Activated CD4-positive, alpha-beta T cell treated with anti-CD3 and anti-CD28 coated beads, Interleukin-2, amount 50 U/mL, for 1 hour (primary cell): ENCODE data around the gene LATS2.

Source experiments
- DNase-seq: peaks from one replicate; pipeline ENCODE4 v3.0.0-alpha.2; 2020

Gene LATS2

DNA sequence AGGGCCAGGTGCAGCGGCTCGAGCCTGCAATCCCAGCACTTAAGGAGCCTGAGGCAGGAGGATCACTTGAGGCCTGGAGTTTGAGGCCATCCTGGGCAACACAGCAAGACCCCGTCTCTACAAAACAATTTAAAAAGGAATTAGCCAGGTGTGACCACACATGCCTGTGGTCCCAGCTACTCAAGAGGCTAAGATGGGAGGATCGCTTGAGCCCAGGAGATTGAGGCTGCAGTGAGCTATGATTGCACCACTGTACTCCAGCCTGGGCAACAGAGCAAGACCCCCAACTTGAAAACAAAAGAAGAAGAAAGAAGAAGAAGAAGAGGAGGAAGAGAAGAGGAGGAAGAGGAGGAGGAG is 47.7 kb downstream of the LATS2 start:
- no peak for DNase-seq

GRCh38 chr13:21012841-21013681 is 48.3 kb downstream of the LATS2 start:
- DNase-seq, result no peak

- no peak for DNase-seq
Measured at GRCh38 chr13:21012211-21012610, 49.2 kb downstream of the LATS2 start.

DNA sequence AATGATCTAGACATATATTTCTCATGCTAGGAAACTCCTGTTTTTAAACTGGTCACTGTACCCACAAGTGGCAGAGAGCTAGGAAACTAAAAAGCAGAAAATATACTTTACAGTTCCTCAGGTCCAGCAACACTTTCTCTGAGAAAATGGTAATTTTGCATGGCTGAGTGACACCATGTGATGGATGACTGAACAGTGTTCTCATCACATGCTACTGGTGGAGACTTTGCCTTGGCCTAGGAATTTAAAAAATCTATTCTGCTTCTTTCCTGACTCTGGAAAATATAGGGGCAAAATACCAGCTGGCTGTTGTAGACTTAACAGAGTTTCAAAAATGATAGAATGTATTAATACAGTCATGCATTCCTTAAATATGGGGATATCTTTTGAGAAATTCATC is 50.0 kb downstream of the LATS2 start:
- no peak for DNase-seq

- no peak for DNase-seq
Measured at GRCh38 chr13:21010621-21011020, 50.8 kb downstream of the LATS2 start.

GRCh38 chr13:21009036-21009435 is 52.4 kb downstream of the LATS2 start:
- DNase-seq, result no peak

DNA sequence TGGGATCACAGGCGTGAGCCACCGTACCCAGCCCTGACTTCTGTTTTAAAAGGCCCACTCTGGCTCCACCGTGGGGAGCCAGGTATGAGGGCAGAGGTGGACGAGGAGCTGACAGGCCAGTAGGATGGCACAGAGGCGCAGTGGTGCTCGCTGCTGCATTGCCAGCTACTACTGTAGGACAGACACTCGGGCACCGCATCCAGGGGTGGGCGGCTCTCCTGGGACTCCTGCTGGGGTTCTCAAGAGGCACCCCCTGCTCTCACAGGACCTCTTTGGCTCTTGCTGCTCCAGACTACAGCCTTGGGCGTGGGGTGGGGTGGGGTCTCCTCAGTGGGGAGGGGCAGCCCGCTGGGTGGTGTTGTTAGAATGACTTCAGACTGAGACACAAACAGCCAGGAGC is 53.4 kb downstream of the LATS2 start:
- no peak for DNase-seq

DNA sequence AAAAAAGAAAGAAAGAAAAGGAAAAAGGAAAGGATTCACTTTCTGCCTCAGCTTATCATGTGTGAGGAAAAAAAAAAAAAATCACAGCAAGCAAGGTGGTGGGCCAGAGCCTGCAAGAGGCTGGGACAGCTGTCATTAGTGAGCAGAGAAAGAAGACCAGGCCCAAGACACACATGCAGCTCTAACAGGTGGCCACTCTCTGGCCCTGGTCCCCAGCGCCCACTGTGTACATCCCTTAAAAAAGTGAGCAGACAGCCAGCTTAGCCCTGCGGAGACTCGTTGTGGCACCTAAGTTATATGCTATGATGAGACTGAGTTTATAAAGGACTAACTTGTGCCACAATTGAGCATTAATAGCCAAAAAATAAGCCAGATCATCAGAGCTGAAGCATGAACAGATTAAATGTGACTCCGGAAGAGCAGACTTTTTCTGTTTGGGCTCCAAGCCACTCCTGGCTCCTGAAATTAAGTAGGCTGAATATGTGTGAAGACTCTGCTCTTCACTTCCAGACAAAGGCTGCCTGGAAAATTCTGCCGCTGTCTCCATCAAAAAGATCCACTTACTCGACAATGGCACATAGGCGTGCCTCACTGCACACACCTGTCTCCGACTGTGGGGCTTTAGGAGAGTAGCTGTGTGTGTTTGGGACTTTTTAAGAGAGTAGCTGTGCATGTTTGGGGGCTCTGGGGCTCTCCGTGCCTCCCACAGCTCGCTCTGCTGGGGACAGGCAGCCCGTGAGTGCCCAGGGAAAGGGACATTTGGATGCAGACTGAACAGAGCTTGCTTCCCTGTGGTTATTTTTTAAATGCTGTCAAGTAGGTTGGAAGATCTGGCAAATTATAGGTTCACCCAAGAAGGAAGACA is 55.0 kb downstream of the LATS2 start:
- DNase-seq, result no peak

GRCh38 chr13:21005193-21005592 is 56.2 kb downstream of the LATS2 start:
- DNase-seq, result no peak

- no peak for DNase-seq
Measured at GRCh38 chr13:21001471-21001870, 59.9 kb downstream of the LATS2 start.

DNA sequence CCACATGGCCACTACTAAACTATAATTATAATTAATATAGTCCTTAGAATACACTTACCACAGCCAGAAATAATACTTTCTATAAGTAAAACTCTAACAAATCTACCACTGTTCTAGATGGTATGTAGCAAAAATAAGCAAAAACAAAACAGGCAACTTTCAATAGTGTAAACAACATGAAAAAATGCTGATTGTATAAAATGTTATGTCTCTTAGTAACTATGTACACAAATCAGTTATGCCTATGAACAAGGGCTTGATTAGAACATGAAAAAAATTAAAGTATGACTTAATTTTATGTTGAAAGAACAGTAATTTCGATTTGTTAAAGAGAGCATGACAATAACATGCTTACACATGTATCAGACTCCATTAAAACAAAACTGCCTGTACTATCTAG is 60.7 kb downstream of the LATS2 start:
- DNase-seq, result no peak

DNA sequence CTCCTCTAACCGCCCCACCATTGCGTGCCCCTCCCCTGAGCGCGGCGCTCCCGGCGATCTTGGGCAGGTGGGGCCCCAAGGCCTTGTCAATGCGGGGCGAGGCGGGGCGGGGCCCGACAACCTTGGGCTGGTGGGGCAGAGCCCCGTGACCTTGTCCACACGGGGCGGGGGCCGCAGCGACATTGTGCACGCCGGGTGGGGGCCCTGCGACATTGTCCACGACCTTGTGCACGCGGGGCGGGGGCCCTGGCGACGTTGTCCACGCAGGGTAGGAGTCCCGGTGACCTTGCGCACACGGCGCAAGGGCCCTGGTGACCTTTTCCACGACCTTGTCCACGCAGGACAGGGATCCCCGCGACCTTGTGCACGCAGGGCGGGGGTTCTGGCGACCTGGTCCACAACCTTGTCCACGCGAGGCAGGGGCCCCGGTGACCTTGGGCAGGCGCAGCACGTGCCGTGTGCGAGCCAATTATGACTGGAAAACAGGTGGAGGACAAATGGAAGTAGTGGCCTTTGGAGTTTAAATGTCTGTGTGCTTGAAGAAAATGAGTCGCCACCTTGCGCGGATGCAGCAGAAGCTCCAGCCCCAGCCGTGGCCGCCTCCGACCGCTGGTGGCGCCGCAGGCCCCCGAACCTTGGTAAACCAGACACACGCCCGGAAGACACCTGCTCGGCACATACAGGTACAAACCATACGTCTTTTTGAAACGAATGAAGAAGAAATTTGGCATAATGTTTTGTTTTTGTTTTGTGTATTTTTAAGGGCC is 62.6 kb downstream of the LATS2 start:
- DNase-seq, result no peak

DNA sequence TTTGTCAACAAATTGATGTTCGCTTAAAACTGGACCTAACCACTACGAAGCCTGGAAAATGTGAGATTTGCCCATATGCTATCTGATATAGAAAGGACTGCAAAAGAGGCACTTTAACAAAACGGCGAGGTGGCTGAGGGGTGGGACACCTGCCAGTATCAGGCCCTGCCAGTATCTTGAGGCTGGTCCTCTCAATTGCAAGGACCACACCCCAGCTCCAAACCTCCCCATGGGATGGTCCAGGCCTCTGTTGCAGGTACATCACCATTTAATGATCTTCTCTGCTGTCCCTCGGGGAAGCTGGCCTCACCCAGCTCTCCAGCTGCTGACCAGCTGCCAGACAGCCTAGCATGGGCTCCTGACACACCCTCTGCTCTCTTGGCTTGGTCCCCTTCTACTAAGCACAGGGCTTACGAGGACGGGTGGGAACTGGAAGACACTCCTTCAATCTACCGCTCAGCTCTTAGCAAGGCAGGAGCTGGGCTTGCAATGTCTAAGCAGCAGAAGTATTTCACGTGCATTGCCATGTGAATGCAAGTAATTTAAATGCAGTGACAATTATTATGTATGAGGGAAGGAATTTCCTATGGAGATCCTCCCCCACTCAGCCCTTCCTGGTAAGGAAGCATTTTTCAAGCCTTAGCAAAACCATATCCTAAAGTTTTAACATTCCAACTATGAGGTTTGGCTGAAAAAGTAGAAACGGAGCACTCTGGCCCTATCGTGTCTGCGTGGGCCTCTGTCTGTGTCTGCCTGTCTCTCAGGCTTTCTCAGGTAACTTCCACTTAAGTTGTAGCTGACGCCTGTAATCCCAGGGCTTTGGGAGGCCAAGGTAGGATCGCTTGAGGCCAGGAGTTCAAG is 63.9 kb downstream of the LATS2 start:
- no peak for DNase-seq

DNA sequence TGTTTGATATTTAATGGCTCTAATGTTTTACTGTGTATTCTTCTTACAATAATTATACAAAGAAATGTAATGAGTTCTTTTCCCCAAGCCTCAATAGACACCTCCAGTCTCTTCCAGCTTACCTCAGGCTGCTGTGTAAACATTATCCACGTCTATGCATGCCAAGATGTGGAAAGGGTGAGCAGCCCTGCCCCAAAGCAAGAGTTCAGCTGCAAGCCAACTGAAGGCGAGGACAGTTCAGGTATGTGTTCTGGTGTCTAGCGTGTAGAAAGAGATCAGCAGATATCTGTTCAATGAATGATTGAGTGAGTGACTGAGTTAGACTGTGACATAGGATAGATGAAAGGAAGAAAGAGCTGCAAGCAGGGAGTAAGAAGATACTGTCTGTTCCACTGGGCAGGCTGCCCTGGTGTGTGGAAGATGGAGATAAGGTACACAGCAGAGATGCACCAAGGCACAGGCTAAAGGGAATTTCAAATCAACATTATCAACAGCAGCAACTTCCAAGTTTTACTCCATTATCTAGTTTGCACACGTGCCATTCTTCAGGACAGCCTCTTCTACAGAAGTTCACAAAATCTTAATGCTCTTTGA is 66.0 kb downstream of the LATS2 start:
- no peak for DNase-seq

DNA sequence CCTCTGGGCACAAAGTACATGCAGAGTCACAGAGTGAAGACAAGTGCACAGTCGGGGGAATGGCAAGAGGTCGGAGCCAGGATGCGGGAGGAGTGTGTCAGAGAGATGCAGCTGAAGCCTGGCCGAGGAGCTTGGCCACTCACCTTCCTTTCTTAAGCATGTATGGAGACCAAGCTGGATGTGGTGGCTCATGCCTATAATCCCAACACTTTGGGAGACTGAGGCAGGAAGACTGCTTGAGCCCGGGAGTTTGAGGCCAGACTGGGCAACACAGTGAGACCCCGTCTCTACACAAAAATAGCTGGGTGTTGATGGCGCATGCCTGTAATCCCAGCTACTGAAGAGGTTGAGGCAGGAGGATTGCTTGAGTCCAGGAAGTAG is 67.0 kb downstream of the LATS2 start:
- no peak for DNase-seq

GRCh38 chr13:20993661-20994440 is 67.5 kb downstream of the LATS2 start:
- DNase-seq, result no peak

DNA sequence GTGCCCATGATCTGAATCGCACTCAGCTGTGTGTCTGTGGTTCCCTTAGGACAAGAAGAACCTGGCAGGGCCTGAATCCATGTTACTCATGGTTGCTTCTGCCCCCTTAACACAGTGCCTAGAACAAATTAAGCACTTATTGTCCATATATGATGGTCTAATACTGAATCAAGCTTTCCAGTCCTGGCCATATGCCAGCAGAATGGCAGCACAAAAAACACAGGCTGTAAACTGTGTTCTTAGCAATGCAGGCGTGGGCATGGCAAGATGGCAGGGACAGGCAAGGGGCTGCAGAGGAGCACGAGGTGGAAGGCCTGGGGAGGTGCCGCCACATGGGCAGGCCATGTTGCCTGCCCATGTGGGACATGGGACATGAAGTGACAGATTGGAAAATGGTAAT is 68.2 kb downstream of the LATS2 start:
- no peak for DNase-seq

- DNase-seq, result no peak
Measured at GRCh38 chr13:20991741-20992520, 69.5 kb downstream of the LATS2 start.

GRCh38 chr13:20990910-20991525 is 70.4 kb downstream of the LATS2 start:
- DNase-seq, result no peak
